IMR-90 (cell line): Measurements from ENCODE around the gene GRIK3.

ENCODE experiments used
- NFE2L2 ChIP-seq: fragments of 150-350 bp; IDR thresholded peaks from 2 replicates; pipeline ENCODE4 v1.6.1; 2016; ENCODE audit warnings: low read depth, mild to moderate bottlenecking, low read length
- POLR2A ChIP-seq: IDR thresholded peaks from 2 replicates; pipeline ENCODE4 v1.6.1; 2012; ENCODE audit warnings: mild to moderate bottlenecking, low read depth, low read length

DNA sequence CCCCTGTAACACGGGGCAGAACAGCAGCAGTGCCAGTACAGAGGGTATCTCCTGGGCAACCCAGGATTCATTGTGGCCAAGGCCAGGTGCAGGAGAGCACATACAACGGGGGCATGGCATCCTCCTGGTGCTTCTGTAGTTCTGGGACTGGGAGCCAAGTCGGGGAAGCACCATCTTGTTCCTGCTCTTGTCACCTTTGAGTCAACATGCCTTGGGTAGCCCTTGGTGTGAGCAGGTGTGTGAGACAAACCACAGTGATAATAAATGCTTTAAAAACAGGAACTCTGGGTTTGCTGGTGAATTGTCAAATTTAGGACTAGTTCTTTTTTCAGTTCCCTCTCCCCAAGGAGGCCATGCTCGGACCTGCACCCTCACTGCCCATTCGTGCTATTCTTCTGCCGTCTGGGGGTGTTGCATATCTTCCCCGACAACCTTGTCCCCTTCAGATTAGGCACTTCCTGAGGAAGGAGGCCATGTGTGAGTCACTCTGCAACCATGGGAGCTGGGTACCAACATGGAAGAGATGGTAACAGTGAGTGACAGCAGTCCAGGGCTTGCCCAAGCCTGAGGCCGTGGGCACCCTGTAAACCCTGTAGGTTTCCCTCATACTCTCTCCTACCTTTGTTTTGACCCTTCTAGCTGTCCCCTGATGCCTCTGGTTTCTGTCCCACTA, 150.2 kb downstream of the GRIK3 start:
- TF ChIP-seq NFE2L2 (no peak), POLR2A (no peak)
